Uterus (tissue), 2 donors: ENCODE data around the gene SNX2.

ENCODE experiments used
- CTCF ChIP-seq, 4 experiments: fragments of 200-600 bp in 2 of 4; fragments of 450-650 bp in 2 of 4; sonication (generic) in 2 of 4; IDR thresholded peaks; one replicate each; pipeline ENCODE4 v1.5.1; 2016 to 2019; ENCODE audit warnings: antibody characterized with exemption in 4 of 4, mild to moderate bottlenecking in 2 of 4, moderate library complexity in 1 of 4
- POLR2A ChIP-seq, 2 donors: fragments of 450-650 bp; IDR thresholded peaks; one replicate each; pipeline ENCODE4 v1.6.1; 2016; ENCODE audit warnings: antibody characterized with exemption in 2 of 2, mild to moderate bottlenecking in 1 of 2, moderate library complexity in 1 of 2

GRCh38 chr5:122788371-122788770 lies 13.5 kb downstream of the SNX2 start:
- TF ChIP-seq CTCF (IDR thresholded peaks at IDR 0.05) (no peak), POLR2A (IDR thresholded peaks at IDR 0.05) (no peak)
